H7 (cell line): ENCODE measurements around the gene KCNJ8. TPM values are rescaled to one million over a fixed set of nuclear protein-coding genes. Genes with fewer than 3 reads are reported as not detected.
"Not testable (repeated sequence)": the region's sequence is repeated elsewhere in the genome, so short reads cannot be mapped to it uniquely, and the experiment has no call there.

Experiments
- DNase-seq: peaks from one replicate; pipeline ENCODE4 v3.0.0; 2012
- H3K27me3 ChIP-seq: 2 replicates; pipeline ENCODE4 v1.6.0; 2011; ENCODE audit warnings: mild to moderate bottlenecking, low read length; ENCODE audit not compliant: control insufficient read depth, insufficient read depth
- H3K36me3 ChIP-seq: replicated peaks from 2 replicates; pipeline ENCODE4 v1.5.1; 2011; ENCODE audit warnings: low read length; ENCODE audit not compliant: control insufficient read depth, insufficient read depth
- H3K4me3 ChIP-seq: 2 replicates; pipeline ENCODE4 v1.5.1; 2011; ENCODE audit warnings: low read depth, mild to moderate bottlenecking, control low read depth, low read length, moderate library complexity; ENCODE audit not compliant: insufficient read depth
- total RNA-seq: library from RNA; depleted of rRNA; stranded (reverse); fragments of >200 nt; shearing (Covaris generic); gene quantifications from 2 replicates; pipeline ENCODE4 v1.2.3, GENCODE V29; 2014

Gene KCNJ8
- total RNA-seq, 1 experiment from 2014 or later, result 0.42 TPM

DNA sequence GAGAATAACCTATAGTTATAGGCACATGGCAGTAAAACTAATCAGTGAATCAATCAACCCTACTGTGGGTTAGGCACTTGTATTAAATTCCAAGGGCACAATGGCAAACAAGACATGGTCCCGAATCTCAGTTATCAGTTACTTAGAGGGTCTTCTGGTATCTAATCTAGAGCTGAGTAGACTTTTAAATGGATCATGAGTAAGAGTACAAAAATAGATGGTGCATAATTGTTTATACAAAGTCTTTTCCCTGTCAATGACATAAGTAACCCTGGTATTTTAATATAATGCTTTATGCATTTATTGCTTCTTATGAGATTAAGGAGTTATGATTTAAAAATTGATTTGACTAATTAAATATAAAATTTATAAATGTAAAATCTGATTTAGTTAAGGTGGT lies 23.0 kb upstream of the KCNJ8 start:
- no peak overlapping the region for H3K4me3 ChIP-seq
- H3K36me3 ChIP-seq, result no peaks in the 10 kb centered on the region
- no peak for DNase-seq
- H3K27me3 ChIP-seq, result no peaks in the 10 kb centered on the region

DNA sequence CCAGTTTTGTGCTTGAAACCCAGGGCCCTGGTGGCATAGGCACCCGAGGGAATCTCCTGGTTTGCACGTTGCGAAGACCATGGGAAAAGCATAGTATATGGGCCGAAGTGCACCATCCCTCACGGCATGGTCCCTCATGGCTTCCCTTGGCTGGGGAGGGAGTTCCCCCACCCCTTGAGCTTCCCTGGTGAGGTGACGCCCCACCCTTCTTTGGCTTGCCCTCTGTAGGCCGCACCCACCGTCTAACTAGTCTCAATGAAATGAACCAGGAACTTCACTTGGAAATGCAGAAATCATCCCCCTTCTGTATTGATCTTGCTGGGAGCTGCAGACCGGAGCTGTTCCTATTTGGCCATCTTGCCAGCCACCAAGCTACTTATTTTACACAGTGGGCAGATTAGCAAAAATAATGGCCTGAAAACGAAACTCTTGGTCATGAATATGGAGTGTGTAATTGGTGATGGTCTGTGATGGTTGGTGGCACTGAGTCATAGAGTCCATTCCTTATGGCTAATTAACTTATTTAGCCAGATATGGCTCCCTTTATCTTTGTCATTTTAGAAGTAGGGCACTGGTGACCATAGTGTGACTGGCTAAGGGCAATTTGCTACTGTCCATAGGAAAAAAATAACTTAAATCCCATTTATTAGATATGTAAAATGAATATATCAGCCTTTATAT lies 21.3 kb upstream of the KCNJ8 start:
- H3K4me3 ChIP-seq, result no peak overlapping the region
- no peak for DNase-seq
- no peaks in the 10 kb centered on the region for H3K27me3 ChIP-seq
- no peaks in the 10 kb centered on the region for H3K36me3 ChIP-seq

- H3K4me3 ChIP-seq, DNase-seq, H3K36me3 ChIP-seq, H3K27me3 ChIP-seq: not testable (repeated sequence)
Observed at GRCh38 chr12:21794807-21795595, 20.5 kb upstream of the KCNJ8 start.

DNA sequence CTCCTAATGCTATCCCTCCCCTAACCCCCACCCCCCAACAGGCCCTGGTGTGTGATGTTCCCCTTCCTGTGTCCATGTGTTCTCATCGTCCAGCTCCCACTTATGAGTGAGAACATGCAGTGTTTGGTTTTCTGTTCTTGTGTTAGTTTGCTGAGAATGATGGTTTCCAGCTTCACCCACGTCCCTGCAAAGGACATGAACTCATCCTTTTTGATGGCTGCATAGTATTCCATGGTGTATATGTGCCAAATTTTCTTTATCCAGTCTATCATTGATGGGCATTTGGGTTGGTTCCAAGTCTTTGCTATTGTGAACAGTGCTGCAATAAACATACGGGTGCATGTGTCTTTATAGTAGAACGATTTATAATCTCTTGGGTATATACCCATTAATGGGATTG lies 15.2 kb upstream of the KCNJ8 start:
- not testable (repeated sequence) for DNase-seq

DNA sequence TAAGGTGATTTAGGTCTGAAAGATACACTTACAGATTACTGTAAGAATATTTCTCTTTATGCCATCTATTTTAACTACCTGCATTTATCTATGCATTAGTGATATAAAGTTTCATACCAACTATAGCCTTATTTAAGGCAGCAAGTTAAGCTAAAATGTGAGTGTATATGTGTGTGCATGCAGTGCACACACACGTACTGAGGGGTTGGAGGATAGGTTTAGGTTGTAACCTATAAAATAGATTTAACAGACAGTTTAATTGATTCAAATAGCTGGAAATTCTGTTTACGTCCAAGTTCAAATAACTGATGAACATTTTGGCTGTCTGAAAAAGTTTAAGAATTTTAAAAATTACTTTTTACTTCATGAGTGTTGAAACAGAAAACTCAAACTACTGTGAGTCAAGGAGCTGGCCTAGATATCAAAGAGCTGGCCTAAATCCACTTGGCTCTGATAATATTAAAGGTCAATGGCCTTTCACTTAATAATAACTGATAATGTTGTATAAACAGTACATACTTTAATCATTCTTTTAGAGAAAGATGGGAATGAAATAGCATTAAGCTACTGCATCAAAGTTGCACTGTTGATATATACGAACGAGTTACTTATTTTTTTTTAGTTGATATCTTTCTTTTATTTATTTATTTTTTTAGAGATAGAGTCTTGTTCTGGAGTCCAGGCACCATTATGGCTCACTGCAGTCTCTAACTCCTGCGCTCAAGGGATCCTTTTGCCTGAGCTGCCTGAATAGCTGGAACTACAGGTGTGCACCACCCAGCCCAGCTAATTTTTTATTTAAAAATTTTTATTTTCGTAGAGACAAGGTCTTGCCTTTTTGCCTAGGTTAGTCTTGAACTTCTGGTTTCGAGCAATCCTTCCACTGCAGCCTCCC lies 13.8 kb upstream of the KCNJ8 start:
- Histone ChIP-seq H3K27me3 (no peaks in the 10 kb centered on the region), H3K36me3 (no peaks in the 10 kb centered on the region)
- DNase-seq, result no peak

More for the DNA sequence above, 15.2 kb upstream of the KCNJ8 start:
- H3K36me3 ChIP-seq, H3K27me3 ChIP-seq, H3K4me3 ChIP-seq: not testable (repeated sequence)

GRCh38 chr12:21786041-21786531 lies 11.6 kb upstream of the KCNJ8 start:
- no peak for DNase-seq
- Histone ChIP-seq H3K36me3 (no peaks in the 10 kb centered on the region), H3K4me3 (no peak overlapping the region), H3K27me3 (no peaks in the 10 kb centered on the region)

More for the DNA sequence above, 13.8 kb upstream of the KCNJ8 start:
- H3K4me3 ChIP-seq, result no peak overlapping the region

DNA sequence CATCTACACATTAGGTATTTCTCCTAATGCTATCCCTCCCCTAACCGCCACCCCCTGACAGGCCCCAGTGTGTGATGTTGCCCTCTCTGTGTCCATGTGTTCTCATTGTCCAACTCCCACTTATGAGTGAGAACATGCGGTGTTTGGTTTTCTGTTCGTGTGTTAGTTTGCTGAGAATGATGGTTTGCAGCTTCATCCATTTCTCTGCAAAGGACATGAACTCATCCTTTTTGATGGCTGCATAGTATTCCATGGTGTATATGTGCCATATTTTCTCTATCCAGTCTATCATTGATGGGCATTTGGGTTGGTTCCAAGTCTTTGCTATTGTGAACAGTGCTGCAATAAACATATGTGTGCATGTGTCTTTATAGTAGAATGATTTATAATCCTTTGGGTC lies 8.2 kb upstream of the KCNJ8 start:
- not testable (repeated sequence) for H3K36me3 ChIP-seq, H3K27me3 ChIP-seq, H3K4me3 ChIP-seq, DNase-seq

- no peaks in the 10 kb centered on the region for H3K36me3 ChIP-seq
- no peaks in the 10 kb centered on the region for H3K27me3 ChIP-seq
- H3K4me3 ChIP-seq, result no peak overlapping the region
- DNase-seq, result no peak
Observed at GRCh38 chr12:21780786-21781185, 6.3 kb upstream of the KCNJ8 start.

DNA sequence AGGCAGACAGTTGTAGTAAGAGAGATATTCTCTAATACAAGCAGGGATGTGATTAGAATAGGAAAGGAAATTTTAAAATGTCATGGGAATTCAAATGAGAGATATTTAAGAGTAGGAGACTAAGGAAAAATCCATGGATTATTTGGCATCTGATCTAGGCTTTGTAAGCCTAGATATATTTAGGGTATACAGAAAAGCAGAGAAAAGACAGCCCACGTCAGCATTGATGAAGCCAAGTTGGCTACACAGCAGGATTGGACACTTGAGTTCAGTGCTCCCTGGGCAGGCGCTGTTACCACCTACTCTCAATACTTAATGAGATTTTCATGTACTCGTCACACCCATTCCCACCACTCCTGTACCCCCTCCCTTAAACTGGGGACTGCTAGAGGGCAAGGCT lies 1.7 kb upstream of the KCNJ8 start:
- DNase-seq, result no peak
- Histone ChIP-seq H3K27me3 (peaks cover 12% of the 10 kb centered on the region), H3K36me3 (no peaks in the 10 kb centered on the region), H3K4me3 (no peak overlapping the region)

- DNase-seq, result peak; percentile 6
Observed at GRCh38 chr12:21775133-21775820, 771 bp upstream of the KCNJ8 start.

GRCh38 chr12:21773806-21774205 lies 700 bp downstream of the KCNJ8 start:
- Histone ChIP-seq H3K4me3 (no peak overlapping the region), H3K27me3 (peaks cover 12% of the 10 kb centered on the region), H3K36me3 (no peaks in the 10 kb centered on the region)
- peak; percentile 4 for DNase-seq

More at GRCh38 chr12:21775133-21775820, 771 bp upstream of the KCNJ8 start:
- H3K36me3 ChIP-seq, result no peaks in the 10 kb centered on the region
- H3K27me3 ChIP-seq, result peaks cover 12% of the 10 kb centered on the region
- H3K4me3 ChIP-seq, result peak overlapping the region; percentile 23

DNA sequence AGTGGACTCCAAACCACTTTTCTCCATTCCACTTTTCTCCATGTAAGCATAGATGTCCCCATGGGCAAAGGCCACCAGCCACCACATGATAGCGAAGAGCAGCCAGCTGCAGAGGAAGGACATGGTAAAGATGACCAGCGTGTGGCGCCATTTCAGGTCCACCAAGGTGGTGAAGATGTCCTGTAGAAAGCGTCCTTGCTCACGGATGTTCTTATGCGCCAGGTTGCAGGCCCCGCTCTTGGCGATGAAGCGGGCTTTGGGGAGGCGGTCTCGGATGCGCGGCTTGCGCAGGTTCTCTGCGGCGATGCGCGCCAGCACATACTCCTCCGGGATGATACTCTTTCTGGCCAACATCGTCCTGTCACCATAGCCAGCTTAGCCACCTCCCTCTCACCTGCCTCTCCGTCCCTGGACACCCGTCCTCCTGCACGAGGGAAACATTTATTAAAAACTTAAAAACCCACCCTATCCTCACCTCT lies 1.2 kb downstream of the KCNJ8 start:
- DNase-seq, result peak; percentile 71
- H3K4me3 ChIP-seq, result no peak overlapping the region
- H3K36me3 ChIP-seq, result no peaks in the 10 kb centered on the region
- H3K27me3 ChIP-seq, result peaks cover 12% of the 10 kb centered on the region

GRCh38 chr12:21771311-21771710 lies 3.2 kb downstream of the KCNJ8 start:
- no peak for DNase-seq
- Histone ChIP-seq H3K4me3 (no peak overlapping the region), H3K36me3 (no peaks in the 10 kb centered on the region), H3K27me3 (peaks cover 12% of the 10 kb centered on the region)

DNA sequence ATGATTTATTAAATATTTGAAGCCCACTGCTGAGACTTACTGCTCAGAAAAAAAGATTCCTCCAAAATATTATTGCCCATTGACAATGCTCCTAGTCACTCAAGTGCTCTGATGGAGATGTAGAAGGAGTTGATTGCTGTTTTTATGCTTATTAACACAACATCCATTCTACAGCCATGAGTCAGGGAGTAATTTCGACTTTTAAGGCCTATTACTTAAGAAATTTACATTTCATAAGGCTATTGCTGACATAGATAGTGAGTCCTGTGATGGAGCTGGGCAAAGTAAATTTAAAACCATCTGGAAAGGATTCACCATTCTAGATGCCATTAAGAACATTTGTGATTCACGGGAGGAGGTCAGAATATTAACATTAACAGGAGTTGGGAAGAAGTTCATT lies 5.2 kb downstream of the KCNJ8 start:
- Histone ChIP-seq H3K4me3 (no peak overlapping the region), H3K27me3 (peaks cover 10% of the 10 kb centered on the region), H3K36me3 (no peaks in the 10 kb centered on the region)
- DNase-seq, result no peak
